Upper lobe of left lung (tissue), 4 donors: ENCODE data around the gene S100A10.

ENCODE experiments used
- POLR2A ChIP-seq, 4 donors: fragments of 450-650 bp; IDR thresholded peaks; one replicate each; pipeline ENCODE4 v1.5.1; 2016 to 2017; ENCODE audit warnings: antibody characterized with exemption in 4 of 4, mild to moderate bottlenecking in 2 of 4
- POLR2AphosphoS5 ChIP-seq, 2 donors: sonication (generic); formaldehyde crosslinking; IDR thresholded peaks; one replicate each; pipeline ENCODE4 v1.5.1; 2017; ENCODE audit warnings: antibody characterized with exemption in 2 of 2
- TF ChIP-seq, protein P1 (sequence below), 6 experiments: fragments of 450-650 bp in 4 of 6; fragments of 200-600 bp in 2 of 6; sonication (generic) in 2 of 6; IDR thresholded peaks; one replicate each; pipeline ENCODE4 v1.5.1; 2016 to 2019; ENCODE audit warnings: antibody characterized with exemption in 6 of 6

GRCh38 chr1:152014943-152015342, 21.3 kb upstream of the S100A10 start:
- TF ChIP-seq POLR2AphosphoS5 (IDR thresholded peaks at IDR 0.05) (no peak), POLR2A (IDR thresholded peaks at IDR 0.05) (no peak)
- TF ChIP-seq, protein P1, sequence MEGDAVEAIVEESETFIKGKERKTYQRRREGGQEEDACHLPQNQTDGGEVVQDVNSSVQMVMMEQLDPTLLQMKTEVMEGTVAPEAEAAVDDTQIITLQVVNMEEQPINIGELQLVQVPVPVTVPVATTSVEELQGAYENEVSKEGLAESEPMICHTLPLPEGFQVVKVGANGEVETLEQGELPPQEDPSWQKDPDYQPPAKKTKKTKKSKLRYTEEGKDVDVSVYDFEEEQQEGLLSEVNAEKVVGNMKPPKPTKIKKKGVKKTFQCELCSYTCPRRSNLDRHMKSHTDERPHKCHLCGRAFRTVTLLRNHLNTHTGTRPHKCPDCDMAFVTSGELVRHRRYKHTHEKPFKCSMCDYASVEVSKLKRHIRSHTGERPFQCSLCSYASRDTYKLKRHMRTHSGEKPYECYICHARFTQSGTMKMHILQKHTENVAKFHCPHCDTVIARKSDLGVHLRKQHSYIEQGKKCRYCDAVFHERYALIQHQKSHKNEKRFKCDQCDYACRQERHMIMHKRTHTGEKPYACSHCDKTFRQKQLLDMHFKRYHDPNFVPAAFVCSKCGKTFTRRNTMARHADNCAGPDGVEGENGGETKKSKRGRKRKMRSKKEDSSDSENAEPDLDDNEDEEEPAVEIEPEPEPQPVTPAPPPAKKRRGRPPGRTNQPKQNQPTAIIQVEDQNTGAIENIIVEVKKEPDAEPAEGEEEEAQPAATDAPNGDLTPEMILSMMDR (IDR thresholded peaks at IDR 0.05) = no peak
